Erythroblast (primary cell): ENCODE measurements around the gene CDC45.
A peak's percentile ranks its signal among the peaks of the same experiment; 100 is the strongest.

Experiments
- GATA1 ChIP-seq: IDR thresholded peaks from 2 replicates; pipeline ENCODE4 v1.6.1; 2011; ENCODE audit warnings: low read depth, mild to moderate bottlenecking, control low read depth, low read length, moderate library complexity
- POLR2A ChIP-seq: IDR thresholded peaks from 2 replicates; pipeline ENCODE4 v1.6.1; 2011; ENCODE audit warnings: mild to moderate bottlenecking, low read length

DNA sequence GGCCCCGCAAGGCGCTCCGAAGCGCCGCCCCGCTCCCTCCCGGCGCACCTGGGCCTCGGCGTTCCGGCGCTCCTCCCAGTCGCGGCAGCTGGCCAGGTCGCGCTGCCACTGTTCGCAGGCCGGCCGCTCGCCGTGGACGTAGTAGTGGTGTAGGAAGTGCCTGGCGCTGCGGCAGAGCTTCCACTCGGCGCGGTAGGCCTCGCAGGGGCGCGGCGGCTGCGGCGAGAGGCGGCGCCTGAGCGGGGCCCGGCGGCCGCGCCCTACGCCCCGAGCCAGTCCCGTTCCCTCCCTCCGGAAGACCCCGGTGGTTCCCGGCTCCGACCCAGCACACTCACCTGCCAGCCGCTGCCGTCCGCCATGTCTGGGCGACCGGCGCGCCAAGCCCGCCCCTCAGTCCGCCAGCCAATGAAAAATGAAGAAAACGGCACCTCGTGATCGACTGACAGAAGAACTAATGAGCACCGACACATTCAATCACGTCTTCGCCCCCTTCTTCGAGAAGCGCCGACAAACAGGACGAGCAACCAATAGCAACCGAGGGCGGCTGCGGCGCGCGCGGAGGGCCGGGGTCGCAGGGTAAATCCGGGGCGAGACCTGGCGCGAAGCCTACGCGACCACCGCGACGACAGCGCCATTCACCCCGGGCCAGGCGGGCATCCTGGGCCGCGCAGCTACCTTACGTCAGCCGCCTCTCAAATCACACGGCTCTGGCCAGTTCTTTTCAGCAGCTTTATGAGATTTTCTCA, 32.2 kb upstream of the CDC45 start, which contains the start of gene C22orf39:
- peak; percentile 92 for TF ChIP-seq POLR2A
- TF ChIP-seq GATA1, result no peak
